Activated CD4-positive, alpha-beta T cell treated with anti-CD3 and anti-CD28 coated beads for 36 hours (primary cell): ENCODE measurements around the gene CAPNS1. TPM values are rescaled to one million over a fixed set of nuclear protein-coding genes. Genes with fewer than 3 reads are reported as not detected.

Source experiments
- ATAC-seq: fragments of 200-7000 bp; cut with Tn5 transposase; one replicate; pipeline ENCODE4 v1.10.0; 2021; ENCODE audit warnings: mild to moderate bottlenecking, moderate library complexity
- CTCF ChIA-PET: fragments of 350-600 bp; sonication (Branson Sonifier 250); formaldehyde crosslinking; loops from one replicate; lab custom pipeline; 2021; ENCODE audit warnings: antibody characterized with exemption; lab: Charles Lee
- POLR2A ChIA-PET: fragments of 350-600 bp; sonication (Branson Sonifier 250); formaldehyde crosslinking; loops from one replicate; lab custom pipeline; 2021; ENCODE audit warnings: antibody characterized with exemption, inconsistent platforms; lab: Charles Lee
- DNase-seq: peaks from one replicate; pipeline ENCODE4 v3.0.0-alpha.2; 2020
- H3K27ac Mint-ChIP-seq: one replicate; pipeline ENCODE4 v1.8.0; 2021; ENCODE audit warnings: mixed read lengths
- H3K27me3 Mint-ChIP-seq: one replicate; pipeline ENCODE4 v1.8.0; 2021; ENCODE audit warnings: mixed read lengths
- H3K36me3 Mint-ChIP-seq: one replicate; pipeline ENCODE4 v1.8.0; 2021; ENCODE audit warnings: low read depth, mixed read lengths
- H3K4me1 Mint-ChIP-seq: one replicate; pipeline ENCODE4 v1.8.0; 2021; ENCODE audit warnings: mixed read lengths
- H3K4me3 Mint-ChIP-seq: one replicate; pipeline ENCODE4 v1.8.0; 2021; ENCODE audit warnings: mild to moderate bottlenecking, moderate library complexity, mixed read lengths
- H3K9me3 Mint-ChIP-seq: one replicate; pipeline ENCODE4 v1.8.0; 2021; ENCODE audit warnings: low read depth, mixed read lengths
- intact Hi-C, 2 experiments: fragments of 100-400 bp; cut with DNase I in 1 of 2; cut with micrococcal nuclease in 1 of 2; formaldehyde crosslinking; loops; one replicate each; pipeline versions ENCODE4 v1.14.2 to v1.15.1; 2022 to 2024; cut with DNase I, micrococcal nuclease
- total RNA-seq, 2 experiments: library from RNA; stranded (reverse); gene quantifications; one replicate each; pipeline ENCODE4 v1.2.3, GENCODE V29; 2021

CAPNS1 gene
- total RNA-seq, 2 experiments from 2014 or later = 345 to 452 TPM

DNA sequence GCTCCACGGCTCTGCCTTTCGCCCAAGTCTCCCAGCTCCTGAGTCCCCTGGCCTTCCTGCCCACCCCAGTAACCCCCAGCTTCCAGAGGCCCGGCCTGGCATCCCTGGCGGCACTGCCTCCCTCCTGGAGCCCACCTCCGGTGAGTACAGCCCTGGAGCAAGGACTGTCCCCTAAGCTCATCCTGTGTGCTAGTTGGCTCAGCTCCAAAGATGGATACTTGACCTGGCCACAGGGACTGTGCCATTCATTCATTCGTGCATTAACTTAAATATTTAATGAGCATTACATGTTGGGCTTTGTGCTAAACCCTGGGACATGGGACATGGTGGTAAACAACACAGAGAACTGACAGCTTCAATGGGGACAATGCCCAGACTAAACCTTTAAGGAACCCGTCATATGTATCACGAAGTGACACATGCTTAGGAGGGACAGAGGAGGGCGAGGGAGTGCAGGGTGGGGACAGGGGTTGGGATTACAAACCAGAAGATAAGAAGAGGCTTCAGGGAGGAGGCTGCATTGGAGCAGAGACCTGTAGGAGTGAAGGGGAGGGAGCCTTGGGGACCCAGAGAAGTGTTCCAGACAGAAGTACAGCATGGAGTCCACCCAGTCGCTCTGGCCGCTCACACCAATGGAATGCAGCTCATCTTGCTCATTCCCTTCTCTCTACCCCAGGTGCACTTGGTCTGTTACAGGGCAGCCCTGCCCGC lies 35.9 kb upstream of the CAPNS1 start:
- ChIA-PET CTCF (interaction anchor here (1.1 kb wide), 1 partner anchor 10 kb away, joined by 3 read pairs; no protein-coding TSS in a partner anchor), POLR2A (no interaction called here)
- no peak for DNase-seq
- H3K27me3 Mint-ChIP-seq = no peaks in the 10 kb centered on the region
- H3K36me3 Mint-ChIP-seq = peaks cover 13% of the 10 kb centered on the region
- intact Hi-C loops = no loop called here
- H3K27ac Mint-ChIP-seq = no peak overlapping the region
- H3K4me3 Mint-ChIP-seq = no peak overlapping the region
- no peaks in the 10 kb centered on the region for H3K4me1 Mint-ChIP-seq
- H3K9me3 Mint-ChIP-seq = no peaks in the 10 kb centered on the region
- no peak for ATAC-seq

DNA sequence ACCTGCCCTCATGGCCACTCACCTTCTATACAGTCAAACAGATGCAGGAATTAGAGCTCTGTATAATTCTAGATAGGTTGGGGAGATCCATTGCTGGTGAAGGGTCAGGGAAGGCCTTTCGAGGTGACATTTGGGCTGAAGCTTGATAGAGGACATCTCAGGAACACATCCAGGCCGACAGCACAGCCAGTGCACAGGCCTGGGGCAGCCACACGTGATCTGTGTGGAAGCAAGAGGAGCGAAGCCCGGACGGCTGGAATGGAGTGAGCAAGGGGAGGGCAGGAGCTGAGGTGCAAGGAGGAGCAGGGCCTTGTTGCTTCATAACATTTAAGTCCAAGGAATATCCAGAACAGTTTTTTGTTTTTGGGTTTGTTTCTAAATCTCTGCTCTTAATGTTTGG lies 33.4 kb upstream of the CAPNS1 start:
- ATAC-seq (no peak), DNase-seq (no peak)
- POLR2A ChIA-PET = interaction anchor here (0.6 kb wide), 1 partner anchor 37 kb away, joined by 9 read pairs; no protein-coding TSS in a partner anchor
- Mint-ChIP-seq H3K27me3 (no peaks in the 10 kb centered on the region), H3K9me3 (no peaks in the 10 kb centered on the region), H3K27ac (no peak overlapping the region), H3K4me3 (no peak overlapping the region), H3K4me1 (no peaks in the 10 kb centered on the region), H3K36me3 (peaks cover 12% of the 10 kb centered on the region)
- intact Hi-C loops = no loop called here
- CTCF ChIA-PET = interaction anchor here (0.6 kb wide), 2 partner anchors 494 to 656 kb away, joined by 4 read pairs; no protein-coding TSS in a partner anchor

DNA sequence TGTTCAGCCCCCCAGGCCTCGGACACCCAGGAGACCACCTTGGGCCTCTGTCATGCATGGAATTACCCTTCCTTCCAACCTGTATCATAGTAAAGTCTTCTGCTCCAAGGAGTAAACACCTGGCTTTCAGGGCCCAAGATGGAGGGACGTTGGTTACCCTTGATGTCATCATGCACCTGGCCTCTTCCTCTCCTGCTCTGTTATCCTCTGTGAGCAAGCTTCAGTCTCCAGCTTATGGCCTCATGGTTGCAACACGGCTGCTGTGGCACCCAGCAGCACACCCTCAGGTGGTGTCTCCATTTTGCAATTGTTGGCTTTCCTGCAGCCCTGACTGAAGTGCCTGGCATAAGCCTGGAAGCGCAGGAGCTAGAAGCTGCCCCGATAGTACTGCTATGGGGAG lies 32.9 kb upstream of the CAPNS1 start:
- POLR2A ChIA-PET = no interaction called here
- CTCF ChIA-PET = interaction anchor here (0.6 kb wide), 1 partner anchor 495 kb away, joined by 4 read pairs; no protein-coding TSS in a partner anchor
- ATAC-seq (no peak), DNase-seq (no peak)
- intact Hi-C loops = no loop called here
- Mint-ChIP-seq H3K27ac (no peak overlapping the region), H3K9me3 (no peaks in the 10 kb centered on the region), H3K4me1 (no peaks in the 10 kb centered on the region), H3K4me3 (no peak overlapping the region), H3K36me3 (peaks cover 12% of the 10 kb centered on the region), H3K27me3 (no peaks in the 10 kb centered on the region)

DNA sequence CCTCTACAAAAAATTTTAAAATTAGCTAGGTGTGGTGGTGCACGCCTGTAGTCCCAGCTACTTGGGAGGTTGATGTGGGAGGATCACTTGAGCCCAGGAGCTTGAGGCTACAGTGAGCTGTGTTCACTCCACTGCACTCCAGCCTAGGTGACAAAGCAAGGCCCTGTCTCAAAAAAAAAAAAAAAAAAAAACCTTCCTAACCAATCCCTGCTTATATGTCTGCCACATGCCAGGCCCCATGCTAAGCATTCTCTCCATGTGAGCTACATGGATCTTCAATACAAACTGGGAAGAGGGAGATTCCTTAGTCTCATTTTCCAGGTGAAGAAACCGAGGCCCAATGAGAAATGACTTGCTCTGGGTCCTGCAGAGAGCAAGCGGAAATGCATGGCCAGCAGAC lies 31.2 kb upstream of the CAPNS1 start:
- Mint-ChIP-seq H3K27ac (no peak overlapping the region), H3K27me3 (no peaks in the 10 kb centered on the region), H3K9me3 (no peaks in the 10 kb centered on the region), H3K4me3 (no peak overlapping the region), H3K36me3 (peaks cover 21% of the 10 kb centered on the region), H3K4me1 (peaks cover 8% of the 10 kb centered on the region)
- intact Hi-C loops = no loop called here
- ChIA-PET CTCF (no interaction called here), POLR2A (interaction anchor here (0.5 kb wide), 1 partner anchor 95 kb away, joined by 3 read pairs; no protein-coding TSS in a partner anchor)
- no peak for DNase-seq
- no peak for ATAC-seq

GRCh38 chr19:36110487-36111199 lies 29.2 kb upstream of the CAPNS1 start, which contains the start of gene OVOL3:
Gene OVOL3, plus strand, starts transcription at chr19:36111143. Its CDS starts 60 bp downstream, at chr19:36111203.
- Mint-ChIP-seq H3K27me3 (no peaks in the 10 kb centered on the region), H3K4me3 (no peak within 1 kb of the TSS), H3K9me3 (no peaks in the 10 kb centered on the region), H3K36me3 (peaks cover 24% of the 10 kb centered on the region), H3K27ac (no peak within 1 kb of the TSS), H3K4me1 (peaks cover 11% of the 10 kb centered on the region)
- intact Hi-C loops = loop anchor here in 1 of 2 experiments (10.0 kb wide), 1 partner anchor 396 kb away; the partner anchor contains the start of gene KMT2B
- CTCF ChIA-PET = no interaction called here
- POLR2A ChIA-PET = no interaction called here
- ATAC-seq (no peak), DNase-seq (no peak)

DNA sequence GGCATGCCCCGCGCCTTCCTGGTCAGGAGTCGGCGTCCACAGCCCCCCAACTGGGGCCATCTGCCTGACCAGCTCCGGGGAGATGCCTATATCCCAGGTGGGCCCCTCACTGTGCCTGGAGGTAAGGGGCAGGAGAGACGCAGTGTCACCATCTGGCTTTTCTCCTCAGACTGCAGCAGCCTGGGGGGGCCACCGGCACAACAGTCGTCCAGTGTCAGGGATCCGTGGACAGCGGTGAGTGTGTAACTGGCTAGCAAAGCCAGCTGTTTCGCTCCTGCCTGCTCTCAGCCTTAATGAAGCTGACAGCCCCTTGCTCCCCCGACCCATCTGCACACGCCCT lies 28.7 kb upstream of the CAPNS1 start:
- ATAC-seq (no peak), DNase-seq (no peak)
- ChIA-PET CTCF (no interaction called here), POLR2A (no interaction called here)
- intact Hi-C loops = loop anchor here in 1 of 2 experiments (10.0 kb wide), 1 partner anchor 396 kb away; the partner anchor contains the start of gene KMT2B
- Mint-ChIP-seq H3K4me3 (no peak overlapping the region), H3K27ac (no peak overlapping the region), H3K27me3 (no peaks in the 10 kb centered on the region), H3K9me3 (no peaks in the 10 kb centered on the region), H3K4me1 (peaks cover 14% of the 10 kb centered on the region), H3K36me3 (peaks cover 26% of the 10 kb centered on the region)

GRCh38 chr19:36112678-36113077 lies 27.2 kb upstream of the CAPNS1 start:
- Mint-ChIP-seq H3K4me3 (peak overlapping the region; percentile 98), H3K27me3 (no peaks in the 10 kb centered on the region), H3K4me1 (peaks cover 25% of the 10 kb centered on the region), H3K27ac (no peak overlapping the region), H3K9me3 (no peaks in the 10 kb centered on the region), H3K36me3 (peaks cover 32% of the 10 kb centered on the region)
- ChIA-PET POLR2A (no interaction called here), CTCF (interaction anchor here (1.4 kb wide), 1 partner anchor 15 kb away, joined by 3 read pairs; no protein-coding TSS in a partner anchor)
- no peak for DNase-seq
- intact Hi-C loops = loop anchor here in 1 of 2 experiments (10.0 kb wide), 1 partner anchor 398 kb away; the partner anchor contains the start of gene KMT2B
- no peak for ATAC-seq

DNA sequence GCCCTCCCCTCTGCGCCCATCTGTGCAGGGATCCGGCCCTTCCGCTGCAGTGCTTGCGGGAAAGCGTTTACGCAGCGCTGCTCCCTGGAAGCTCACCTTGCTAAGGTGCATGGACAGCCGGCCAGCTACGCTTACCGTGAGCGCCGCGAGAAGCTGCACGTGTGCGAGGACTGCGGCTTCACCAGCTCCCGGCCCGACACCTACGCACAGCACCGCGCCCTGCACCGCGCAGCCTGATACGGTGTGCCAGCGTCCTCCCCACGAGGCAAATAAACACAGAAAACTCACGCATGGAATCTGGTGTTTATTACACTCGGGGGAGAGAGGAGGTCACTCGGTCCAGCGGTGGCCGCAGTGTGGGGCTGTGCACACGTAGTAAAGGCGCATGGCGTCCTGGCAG lies 26.4 kb upstream of the CAPNS1 start:
- H3K27ac Mint-ChIP-seq = peak overlapping the region; percentile 93
- intact Hi-C loops = loop anchor here in 1 of 2 experiments (10.0 kb wide), 1 partner anchor 399 kb away; the partner anchor contains the start of gene KMT2B
- H3K9me3 Mint-ChIP-seq = no peaks in the 10 kb centered on the region
- DNase-seq (no peak), ATAC-seq (no peak)
- peaks cover 35% of the 10 kb centered on the region for H3K36me3 Mint-ChIP-seq
- H3K4me1 Mint-ChIP-seq = peaks cover 28% of the 10 kb centered on the region
- ChIA-PET CTCF (interaction anchor here (0.6 to 1.4 kb wide), 2 partner anchors 15 to 52 kb away, joined by 3 read pairs; no protein-coding TSS in a partner anchor), POLR2A (no interaction called here)
- H3K27me3 Mint-ChIP-seq = no peaks in the 10 kb centered on the region
- peak overlapping the region; percentile 98 for H3K4me3 Mint-ChIP-seq

GRCh38 chr19:36113894-36114720 lies 25.8 kb upstream of the CAPNS1 start:
- ChIA-PET CTCF (interaction anchor here (0.6 to 1.4 kb wide), 6 partner anchors 14 to 54 kb away, joined by 3 to 8 read pairs (median 3); no protein-coding TSS in a partner anchor), POLR2A (interaction anchor here (0.6 to 1.3 kb wide), 2 partner anchors 60 to 131 kb away, joined by 4 to 5 read pairs; partner anchors contain the start of gene THAP8)
- intact Hi-C loops = loop anchor here (2.0 to 10.0 kb wide), 3 partner anchors 373 to 737 kb away; partner anchors contain the start of genes KMT2B (in 1 of the 2) and ZNF345 (in 1 of the 2)
- ATAC-seq (no peak), DNase-seq (peak; percentile 53)
- Mint-ChIP-seq H3K27ac (peak overlapping the region; percentile 93), H3K27me3 (no peaks in the 10 kb centered on the region), H3K4me1 (peaks cover 28% of the 10 kb centered on the region), H3K9me3 (no peaks in the 10 kb centered on the region), H3K36me3 (peaks cover 32% of the 10 kb centered on the region), H3K4me3 (peak overlapping the region; percentile 98)

GRCh38 chr19:36114721-36115452 lies 25.0 kb upstream of the CAPNS1 start, which contains the start of gene POLR2I:
Gene POLR2I, minus strand, starts transcription at chr19:36114875. Its CDS starts 19 bp downstream, at chr19:36114856.
- ATAC-seq (peak; percentile 95), DNase-seq (peak; percentile 99)
- H3K36me3 Mint-ChIP-seq = peaks cover 36% of the 10 kb centered on the region
- CTCF ChIA-PET = interaction anchor here (0.8 to 1.1 kb wide), 4 partner anchors 13 to 61 kb away, joined by 3 to 8 read pairs (median 3); partner anchors contain the start of gene THAP8
- H3K4me3 Mint-ChIP-seq = peak within 1 kb of the TSS; percentile 98
- no peaks in the 10 kb centered on the region for H3K9me3 Mint-ChIP-seq
- peaks cover 29% of the 10 kb centered on the region for H3K4me1 Mint-ChIP-seq
- POLR2A ChIA-PET = interaction anchor here (0.6 to 1.3 kb wide), 10 partner anchors 9 to 132 kb away, joined by 3 to 12 read pairs (median 4); partner anchors contain the start of genes ALKBH6, CAPNS1, THAP8 and ZNF146
- H3K27me3 Mint-ChIP-seq = no peaks in the 10 kb centered on the region
- intact Hi-C loops = loop anchor here (1.0 to 10.0 kb wide), 22 partner anchors 12 to 1102 kb away; partner anchors contain the start of genes ALKBH6 (in 2 of the 2), THAP8 (in 2 of the 2), WDR62 (in 2 of the 2) and ARHGAP33 (in 1 of the 2)
- H3K27ac Mint-ChIP-seq = peak within 1 kb of the TSS; percentile 93
